WTC11 (cell line): ENCODE data around the gene SYMPK. TPM values are rescaled to one million over a fixed set of nuclear protein-coding genes. Genes with fewer than 3 reads are reported as not detected.

Experiments used
- ATAC-seq: fragments of 200-7000 bp; cut with Tn5 transposase; 2 replicates; pipeline ENCODE4 v1.10.0; 2021; ENCODE audit warnings: mild to moderate bottlenecking, moderate library complexity
- CTCF ChIA-PET: fragments of 300-600 bp; sonication (Branson Sonifier 250); formaldehyde crosslinking; loops from one replicate; lab custom pipeline; 2021; ENCODE audit warnings: antibody characterized with exemption; lab: Charles Lee
- POLR2A ChIA-PET: fragments of 350-600 bp; sonication (Branson Sonifier 250); formaldehyde crosslinking; loops from one replicate; lab custom pipeline; 2021; ENCODE audit warnings: antibody characterized with exemption; lab: Charles Lee
- DNase-seq: peaks from one replicate; pipeline ENCODE4 v3.0.0; 2021; ENCODE audit warnings: low spot score
- H3K27ac Mint-ChIP-seq: 2 replicates; pipeline ENCODE4 v1.8.0; 2021; ENCODE audit warnings: mixed read lengths
- H3K27me3 Mint-ChIP-seq: 2 replicates; pipeline ENCODE4 v1.8.0; 2021; ENCODE audit warnings: low read depth, mild to moderate bottlenecking, moderate library complexity, mixed read lengths
- H3K36me3 Mint-ChIP-seq: 2 replicates; pipeline ENCODE4 v1.8.0; 2021; ENCODE audit warnings: mixed read lengths
- H3K4me1 Mint-ChIP-seq: 2 replicates; pipeline ENCODE4 v1.8.0; 2022; ENCODE audit warnings: mixed read lengths
- H3K4me3 Mint-ChIP-seq: 2 replicates; pipeline ENCODE4 v1.8.0; 2021; ENCODE audit warnings: mild to moderate bottlenecking, moderate library complexity, mixed read lengths
- H3K9me3 Mint-ChIP-seq: 2 replicates; pipeline ENCODE4 v1.8.0; 2021; ENCODE audit warnings: mixed read lengths
- ATF6 ChIP-seq: sonication (generic); formaldehyde crosslinking; IDR thresholded peaks from 2 replicates; pipeline ENCODE4 v1.8.1; 2023; ENCODE audit warnings: mild to moderate bottlenecking, missing genetic modification reagents
- CREM ChIP-seq: sonication (generic); formaldehyde crosslinking; IDR thresholded peaks from 2 replicates; pipeline ENCODE4 v1.8.1; 2022; ENCODE audit warnings: mild to moderate bottlenecking, missing genetic modification reagents, moderate library complexity
- ETV6 ChIP-seq: sonication (generic); formaldehyde crosslinking; IDR thresholded peaks from 2 replicates; pipeline ENCODE4 v1.8.1; 2022; ENCODE audit warnings: mild to moderate bottlenecking, missing genetic modification reagents
- FOXJ3 ChIP-seq: sonication (generic); formaldehyde crosslinking; IDR thresholded peaks from 2 replicates; pipeline ENCODE4 v1.9.0; 2021; ENCODE audit warnings: missing genetic modification reagents, mild to moderate bottlenecking, borderline replicate concordance
- HMGA2 ChIP-seq: fragments of 250-450 bp; sonication (Bioruptor Pico); IDR thresholded peaks from 2 replicates; pipeline ENCODE4 v1.4.0; 2021; ENCODE audit warnings: mild to moderate bottlenecking, moderate library complexity
- MLX ChIP-seq: sonication (generic); formaldehyde crosslinking; IDR thresholded peaks from 2 replicates; pipeline ENCODE4 v1.8.1; 2023; ENCODE audit warnings: mild to moderate bottlenecking, missing genetic modification reagents, moderate library complexity
- MXD4 ChIP-seq: fragments of 250-450 bp; sonication (Bioruptor Pico); IDR thresholded peaks from 2 replicates; pipeline ENCODE4 v1.8.0; 2021; ENCODE audit warnings: mild to moderate bottlenecking, moderate library complexity, borderline replicate concordance
- NFATC4 ChIP-seq: fragments of 250-450 bp; sonication (Bioruptor Pico); IDR thresholded peaks from 2 replicates; pipeline ENCODE4 v1.9.0; 2021; ENCODE audit warnings: mild to moderate bottlenecking
- NR3C1 ChIP-seq: sonication (generic); formaldehyde crosslinking; conservative IDR thresholded peaks from 2 replicates; pipeline ENCODE4 v1.8.1; 2023; ENCODE audit warnings: low read depth, mild to moderate bottlenecking, missing genetic modification reagents
- PRRX2 ChIP-seq: fragments of 250-450 bp; sonication (Bioruptor Pico); IDR thresholded peaks from 2 replicates; pipeline ENCODE4 v1.8.0; 2021; ENCODE audit warnings: mild to moderate bottlenecking
- RORB ChIP-seq: fragments of 250-450 bp; sonication (Bioruptor Pico); IDR thresholded peaks from 2 replicates; pipeline ENCODE4 v1.9.0; 2021; ENCODE audit warnings: mild to moderate bottlenecking
- SMAD3 ChIP-seq: sonication (generic); formaldehyde crosslinking; IDR thresholded peaks from 2 replicates; pipeline ENCODE4 v1.8.0; 2022; ENCODE audit warnings: missing genetic modification reagents, mild to moderate bottlenecking, borderline replicate concordance
- TCF7 ChIP-seq: sonication (generic); formaldehyde crosslinking; IDR thresholded peaks from 2 replicates; pipeline ENCODE4 v1.8.0; 2022; ENCODE audit warnings: mild to moderate bottlenecking, low read depth, missing genetic modification reagents, moderate library complexity
- ZBTB21 ChIP-seq: sonication (generic); formaldehyde crosslinking; IDR thresholded peaks from 2 replicates; pipeline ENCODE4 v1.8.1; 2023; ENCODE audit warnings: mild to moderate bottlenecking, missing genetic modification reagents, borderline replicate concordance
- ZBTB43 ChIP-seq: sonication (generic); formaldehyde crosslinking; IDR thresholded peaks from 2 replicates; pipeline ENCODE4 v1.8.1; 2023; ENCODE audit warnings: mild to moderate bottlenecking, missing genetic modification reagents
- ZMAT4 ChIP-seq: fragments of 250-450 bp; sonication (Bioruptor Pico); IDR thresholded peaks from 2 replicates; pipeline ENCODE4 v1.9.0; 2021; ENCODE audit warnings: mild to moderate bottlenecking
- ZNF121 ChIP-seq: sonication (generic); formaldehyde crosslinking; IDR thresholded peaks from 2 replicates; pipeline ENCODE4 v1.8.0; 2023; ENCODE audit warnings: missing genetic modification reagents
- ZNF232 ChIP-seq: sonication (generic); formaldehyde crosslinking; IDR thresholded peaks from 2 replicates; pipeline ENCODE4 v1.8.0; 2022; ENCODE audit warnings: mild to moderate bottlenecking, missing genetic modification reagents
- ZNF317 ChIP-seq: sonication (generic); formaldehyde crosslinking; IDR thresholded peaks from 2 replicates; pipeline ENCODE4 v1.8.1; 2023; ENCODE audit warnings: low read depth, mild to moderate bottlenecking, moderate library complexity, missing genetic modification reagents, borderline replicate concordance
- total RNA-seq: library from RNA; stranded (reverse); gene quantifications from 3 replicates; pipeline ENCODE4 v1.2.3, GENCODE V29; 2021
- TF ChIP-seq, protein P1 (sequence below): sonication (generic); formaldehyde crosslinking; IDR thresholded peaks from 2 replicates; pipeline ENCODE4 v1.8.0; 2022; ENCODE audit warnings: mild to moderate bottlenecking, missing genetic modification reagents
- TF ChIP-seq, protein P2 (sequence below): sonication (generic); formaldehyde crosslinking; IDR thresholded peaks from 2 replicates; pipeline ENCODE4 v1.8.1; 2023; ENCODE audit warnings: mild to moderate bottlenecking, missing genetic modification reagents, moderate library complexity
- TF ChIP-seq, protein P3 (sequence below): sonication (generic); formaldehyde crosslinking; IDR thresholded peaks from 2 replicates; pipeline ENCODE4 v1.8.1; 2023; ENCODE audit warnings: mild to moderate bottlenecking, moderate library complexity, missing genetic modification reagents

SYMPK gene
- total RNA-seq, 1 experiment from 2014 or later: 106 TPM

- H3K27me3 Mint-ChIP-seq: no peaks in the 10 kb centered on the region
- H3K9me3 Mint-ChIP-seq: no peaks in the 10 kb centered on the region
- CTCF ChIA-PET: interaction anchor here (1.1 to 1.6 kb wide), 2 partner anchors 12 to 59 kb away, joined by 3 to 7 read pairs; partner anchors contain the start of gene FOXA3
- H3K4me1 Mint-ChIP-seq: peaks cover 44% of the 10 kb centered on the region
- peak overlapping the region; percentile 63 for H3K27ac Mint-ChIP-seq
- ATAC-seq: no peak; the same call in 1 of the 2 replicates
- H3K4me3 Mint-ChIP-seq: peak overlapping the region; percentile 71
- no peak for TF ChIP-seq ZBTB43 (CRISPR knock-in tag)
- no peak for TF ChIP-seq HMGA2
- TF ChIP-seq NR3C1: no peak
- TF ChIP-seq MXD4 (CRISPR knock-in tag): no peak
- TF ChIP-seq RORB (CRISPR knock-in tag): no peak
- TF ChIP-seq TCF7: no peak
- TF ChIP-seq, protein P1, sequence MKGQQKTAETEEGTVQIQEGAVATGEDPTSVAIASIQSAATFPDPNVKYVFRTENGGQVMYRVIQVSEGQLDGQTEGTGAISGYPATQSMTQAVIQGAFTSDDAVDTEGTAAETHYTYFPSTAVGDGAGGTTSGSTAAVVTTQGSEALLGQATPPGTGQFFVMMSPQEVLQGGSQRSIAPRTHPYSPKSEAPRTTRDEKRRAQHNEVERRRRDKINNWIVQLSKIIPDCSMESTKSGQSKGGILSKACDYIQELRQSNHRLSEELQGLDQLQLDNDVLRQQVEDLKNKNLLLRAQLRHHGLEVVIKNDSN: no peak
- TF ChIP-seq PRRX2 (CRISPR knock-in tag): no peak
- no peak; the same call in 1 of the 2 replicates for TF ChIP-seq ZNF121 (CRISPR knock-in tag)
- no peak for TF ChIP-seq SMAD3 (CRISPR knock-in tag)
- H3K36me3 Mint-ChIP-seq: peaks cover 9% of the 10 kb centered on the region
- POLR2A ChIA-PET: interaction anchor here (1.3 kb wide), 1 partner anchor 12 kb away, joined by 6 read pairs; the partner anchor contains the start of gene FOXA3
- DNase-seq: no peak
Observed at GRCh38 chr19:45876161-45876410, 13.1 kb upstream of the SYMPK start.

DNA sequence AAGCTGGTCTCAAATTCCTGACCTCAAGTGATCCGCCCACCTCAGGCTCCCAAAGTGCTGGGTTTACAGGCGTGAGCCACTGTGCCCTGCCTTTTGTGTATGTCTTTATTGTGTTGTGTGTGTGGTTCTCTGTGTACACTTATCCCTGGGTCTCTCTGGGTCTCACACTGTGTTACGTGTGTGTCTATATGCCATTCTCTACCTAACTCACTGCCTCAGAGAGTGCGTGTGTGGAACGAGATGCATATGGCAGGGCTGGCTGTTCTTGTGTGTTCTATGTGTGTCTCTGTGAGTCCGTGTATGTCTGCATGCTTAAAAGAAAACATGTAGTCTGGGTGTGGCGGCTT lies 11.6 kb upstream of the SYMPK start:
- CTCF ChIA-PET: interaction anchor here (1.1 to 1.3 kb wide), 2 partner anchors 10 to 11 kb away, joined by 3 read pairs; partner anchors contain the start of gene SYMPK
- peaks cover 9% of the 10 kb centered on the region for H3K36me3 Mint-ChIP-seq
- H3K27me3 Mint-ChIP-seq: no peaks in the 10 kb centered on the region
- no peak overlapping the region for H3K4me3 Mint-ChIP-seq
- peaks cover 36% of the 10 kb centered on the region for H3K4me1 Mint-ChIP-seq
- POLR2A ChIA-PET: no interaction called here
- peak overlapping the region; percentile 71; the same call in 1 of the 2 replicates for H3K27ac Mint-ChIP-seq
- no peak for DNase-seq
- ATAC-seq: no peak
- TF ChIP-seq ZNF317 (CRISPR knock-in tag): no peak
- TF ChIP-seq, protein P2, sequence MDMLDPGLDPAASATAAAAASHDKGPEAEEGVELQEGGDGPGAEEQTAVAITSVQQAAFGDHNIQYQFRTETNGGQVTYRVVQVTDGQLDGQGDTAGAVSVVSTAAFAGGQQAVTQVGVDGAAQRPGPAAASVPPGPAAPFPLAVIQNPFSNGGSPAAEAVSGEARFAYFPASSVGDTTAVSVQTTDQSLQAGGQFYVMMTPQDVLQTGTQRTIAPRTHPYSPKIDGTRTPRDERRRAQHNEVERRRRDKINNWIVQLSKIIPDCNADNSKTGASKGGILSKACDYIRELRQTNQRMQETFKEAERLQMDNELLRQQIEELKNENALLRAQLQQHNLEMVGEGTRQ (CRISPR knock-in tag): no peak
- TF ChIP-seq ZNF232: no peak
- TF ChIP-seq ATF6: no peak
- no peak for TF ChIP-seq FOXJ3
- TF ChIP-seq ZBTB21 (CRISPR knock-in tag): no peak
- no peak for TF ChIP-seq ZMAT4 (CRISPR knock-in tag)
- TF ChIP-seq NFATC4 (CRISPR knock-in tag): no peak
- no peak for TF ChIP-seq MLX (CRISPR knock-in tag)
- no peak for TF ChIP-seq CREM (CRISPR knock-in tag)
- TF ChIP-seq ETV6 (CRISPR knock-in tag): no peak
- TF ChIP-seq, protein P3, sequence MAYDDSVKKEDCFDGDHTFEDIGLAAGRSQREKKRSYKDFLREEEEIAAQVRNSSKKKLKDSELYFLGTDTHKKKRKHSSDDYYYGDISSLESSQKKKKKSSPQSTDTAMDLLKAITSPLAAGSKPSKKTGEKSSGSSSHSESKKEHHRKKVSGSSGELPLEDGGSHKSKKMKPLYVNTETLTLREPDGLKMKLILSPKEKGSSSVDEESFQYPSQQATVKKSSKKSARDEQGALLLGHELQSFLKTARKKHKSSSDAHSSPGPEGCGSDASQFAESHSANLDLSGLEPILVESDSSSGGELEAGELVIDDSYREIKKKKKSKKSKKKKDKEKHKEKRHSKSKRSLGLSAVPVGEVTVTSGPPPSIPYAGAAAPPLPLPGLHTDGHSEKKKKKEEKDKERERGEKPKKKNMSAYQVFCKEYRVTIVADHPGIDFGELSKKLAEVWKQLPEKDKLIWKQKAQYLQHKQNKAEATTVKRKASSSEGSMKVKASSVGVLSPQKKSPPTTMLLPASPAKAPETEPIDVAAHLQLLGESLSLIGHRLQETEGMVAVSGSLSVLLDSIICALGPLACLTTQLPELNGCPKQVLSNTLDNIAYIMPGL (CRISPR knock-in tag): no peak
- TF ChIP-seq, all 79 proteins: peak for 0
- H3K9me3 Mint-ChIP-seq: no peaks in the 10 kb centered on the region
